OCI-LY1 (cell line): Measurements from ENCODE around the gene GPR3.
A peak's percentile ranks its signal among the peaks of the same experiment; 100 is the strongest.

Experiments
- H2AFZ ChIP-seq: fragments of 200-600 bp; sonication (generic), shearing (Covaris generic); 2 replicates; pipeline ENCODE4 v1.6.0; 2014; ENCODE audit warnings: antibody characterized with exemption, mild to moderate bottlenecking, low read length
- H3F3A ChIP-seq: fragments of 200-600 bp; sonication (generic), shearing (Covaris generic); 2 replicates; pipeline ENCODE4 v1.6.0; 2014; ENCODE audit warnings: mild to moderate bottlenecking, antibody characterized with exemption, low read length, moderate library complexity; ENCODE audit not compliant: insufficient read depth
- H3K27ac ChIP-seq: fragments of 200-600 bp; sonication (generic); 2 replicates; pipeline ENCODE4 v1.5.1; 2014; ENCODE audit warnings: low read length, mixed run types, mild to moderate bottlenecking, low read depth; ENCODE audit not compliant: poor library complexity, severe bottlenecking
- H3K27me3 ChIP-seq: fragments of 200-600 bp; sonication (generic); 2 replicates; pipeline ENCODE4 v1.6.0; 2014; ENCODE audit warnings: antibody characterized with exemption, mild to moderate bottlenecking, low read length, moderate library complexity; ENCODE audit not compliant: insufficient read depth
- H3K36me3 ChIP-seq: fragments of 200-600 bp; sonication (generic); 2 replicates; pipeline ENCODE4 v1.6.1; 2014; ENCODE audit warnings: mild to moderate bottlenecking, antibody characterized with exemption, low read length, moderate library complexity, mixed read lengths; ENCODE audit not compliant: insufficient read depth
- H3K4me1 ChIP-seq: fragments of 200-600 bp; sonication (generic); 2 replicates; pipeline ENCODE4 v1.5.1; 2014; ENCODE audit warnings: mild to moderate bottlenecking, low read length, moderate library complexity; ENCODE audit not compliant: insufficient read depth, severe bottlenecking
- H3K4me2 ChIP-seq: fragments of 200-600 bp; sonication (generic), shearing (Covaris generic); 2 replicates; pipeline ENCODE4 v1.6.1; 2014; ENCODE audit warnings: low read length
- H3K4me3 ChIP-seq: fragments of 200-600 bp; sonication (generic); 2 replicates; pipeline ENCODE4 v1.5.1; 2014; ENCODE audit warnings: low read length, low read depth, mild to moderate bottlenecking, mixed read lengths; ENCODE audit not compliant: poor library complexity, severe bottlenecking
- H3K79me2 ChIP-seq: fragments of 200-600 bp; shearing (Covaris generic); 2 replicates; pipeline ENCODE4 v1.6.1; 2016; ENCODE audit warnings: mixed run types, low read length, mixed read lengths; ENCODE audit not compliant: insufficient read depth
- H3K9ac ChIP-seq: fragments of 200-600 bp; sonication (generic), shearing (Covaris generic); 2 replicates; pipeline ENCODE4 v1.6.1; 2014; ENCODE audit warnings: mild to moderate bottlenecking, low read length, mixed read lengths
- H3K9me2 ChIP-seq: fragments of 200-600 bp; sonication (generic), shearing (Covaris generic); 2 replicates; pipeline ENCODE4 v1.6.1; 2014; ENCODE audit warnings: low read depth, mild to moderate bottlenecking, low read length, mixed read lengths
- H3K9me3 ChIP-seq: fragments of 200-600 bp; shearing (Covaris generic); 2 replicates; pipeline ENCODE4 v1.6.1; 2014; ENCODE audit warnings: low read length, mixed read lengths
- H4K20me1 ChIP-seq: fragments of 200-600 bp; sonication (generic), shearing (Covaris generic); 2 replicates; pipeline ENCODE4 v1.6.0; 2016; ENCODE audit warnings: mild to moderate bottlenecking, low read length; ENCODE audit not compliant: insufficient read depth
- CTCF ChIP-seq: fragments of 200-600 bp; sonication (generic), shearing (Covaris generic); IDR thresholded peaks from 2 replicates; pipeline ENCODE4 v1.5.1; 2017; ENCODE audit warnings: mild to moderate bottlenecking, antibody characterized with exemption, low read length, moderate library complexity, mixed read lengths
- EZH2 ChIP-seq: fragments of 200-600 bp; sonication (generic), shearing (Covaris generic); IDR thresholded peaks from 2 replicates; pipeline ENCODE4 v1.8.0; 2017; ENCODE audit warnings: borderline replicate concordance, mixed run types, mild to moderate bottlenecking, antibody characterized with exemption, low read length, moderate library complexity, mixed read lengths

GPR3 gene

GRCh38 chr1:27357281-27358037 is 35.0 kb upstream of the GPR3 start:
- Histone ChIP-seq H3K4me3 (peak overlapping the region; percentile 58), H3K27me3 (no peaks in the 10 kb centered on the region; the same call in 1 of the 2 replicates), H2AFZ (no peak overlapping the region), H3F3A (no peaks in the 10 kb centered on the region), H3K79me2 (no peaks in the 10 kb centered on the region), H3K9me2 (no peaks in the 10 kb centered on the region), H3K4me2 (peak overlapping the region; percentile 82), H3K36me3 (no peaks in the 10 kb centered on the region), H3K27ac (peak overlapping the region; percentile 37), H4K20me1 (no peaks in the 10 kb centered on the region), H3K9me3 (no peaks in the 10 kb centered on the region), H3K9ac (peak overlapping the region; percentile 56; the same call in 1 of the 2 replicates), H3K4me1 (peaks cover 43% of the 10 kb centered on the region)
- TF ChIP-seq CTCF (peak; percentile 87), EZH2 (no peak)

DNA sequence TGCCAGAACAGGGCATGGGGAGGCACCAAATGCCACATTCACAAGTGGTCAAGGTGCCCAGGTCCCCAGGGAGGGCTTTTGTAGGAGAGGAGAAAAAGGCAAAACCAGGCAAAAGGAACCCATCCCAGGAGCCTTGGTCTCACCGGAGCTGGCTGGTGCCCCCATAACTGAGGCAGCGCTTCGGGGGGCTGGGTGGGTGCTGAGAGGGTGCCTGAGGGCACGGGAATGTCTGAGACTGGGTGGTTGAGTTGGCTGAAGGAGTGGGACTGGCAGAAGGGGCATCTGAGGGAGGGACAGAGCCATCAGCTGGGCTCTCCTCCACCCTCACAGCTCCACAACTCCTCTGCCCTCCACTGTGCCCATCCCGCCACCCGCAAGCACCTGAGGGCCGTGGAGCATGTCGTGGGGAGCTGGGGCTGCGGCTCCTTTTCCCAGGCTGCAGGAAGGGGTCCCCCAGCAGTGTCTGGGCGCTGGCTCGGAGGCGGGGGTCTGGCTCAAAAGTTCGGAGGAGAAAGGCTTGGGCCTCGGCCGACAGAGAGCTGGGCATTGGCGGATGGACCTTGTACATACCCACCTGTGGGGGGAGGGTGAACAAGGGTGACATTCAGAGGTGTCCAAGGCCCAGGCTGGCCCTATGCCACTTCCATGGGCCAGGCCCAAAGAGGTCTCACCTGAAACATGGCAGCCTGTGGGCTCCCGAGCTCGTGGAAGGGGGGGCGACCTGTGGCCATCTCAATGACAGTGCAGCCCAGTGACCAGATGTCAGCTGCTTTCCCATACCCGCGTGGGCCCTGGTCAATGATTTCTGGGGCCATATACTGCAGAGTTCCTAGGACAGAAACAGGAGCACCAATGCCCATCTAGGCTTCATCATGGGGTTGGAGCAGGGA is 34.1 kb upstream of the GPR3 start:
- no peaks in the 10 kb centered on the region; the same call in 1 of the 2 replicates for H3K27me3 ChIP-seq
- H3K9me3 ChIP-seq: no peaks in the 10 kb centered on the region
- H3K4me2 ChIP-seq: peak overlapping the region; percentile 82; the same call in 1 of the 2 replicates
- no peaks in the 10 kb centered on the region for H3K9me2 ChIP-seq
- H3K4me1 ChIP-seq: peaks cover 43% of the 10 kb centered on the region
- H3K4me3 ChIP-seq: no peak overlapping the region
- H3F3A ChIP-seq: no peaks in the 10 kb centered on the region
- no peaks in the 10 kb centered on the region for H4K20me1 ChIP-seq
- H3K36me3 ChIP-seq: no peaks in the 10 kb centered on the region
- TF ChIP-seq CTCF: no peak
- no peak for TF ChIP-seq EZH2
- no peak overlapping the region for H3K27ac ChIP-seq
- H3K79me2 ChIP-seq: no peaks in the 10 kb centered on the region
- H2AFZ ChIP-seq: no peak overlapping the region
- H3K9ac ChIP-seq: no peak overlapping the region; the same call in 1 of the 2 replicates

GRCh38 chr1:27358928-27359313 is 33.5 kb upstream of the GPR3 start:
- Histone ChIP-seq H4K20me1 (no peaks in the 10 kb centered on the region), H3K4me1 (peaks cover 47% of the 10 kb centered on the region), H3K27me3 (no peaks in the 10 kb centered on the region; the same call in 1 of the 2 replicates), H3K27ac (no peak overlapping the region), H3F3A (no peaks in the 10 kb centered on the region), H3K4me2 (no peak overlapping the region), H3K36me3 (no peaks in the 10 kb centered on the region), H3K9me2 (no peaks in the 10 kb centered on the region), H3K79me2 (no peaks in the 10 kb centered on the region), H3K9me3 (no peaks in the 10 kb centered on the region), H2AFZ (no peak overlapping the region), H3K9ac (no peak overlapping the region), H3K4me3 (no peak overlapping the region)
- TF ChIP-seq EZH2 (no peak), CTCF (no peak)
